Fibroblast of peridontal ligament (primary cell): Measurements from ENCODE around the gene SNCA.

Experiments used
- DNase-seq: peaks from one replicate; pipeline ENCODE4 v3.0.0-alpha.2; 2010; ENCODE audit errors: extremely low read depth

The SNCA gene

GRCh38 chr4:89707467-89707866 lies 129.5 kb downstream of the SNCA start:
- no peak for DNase-seq

- peak; percentile 34 for DNase-seq
Observed at GRCh38 chr4:89704651-89705395, 132.1 kb downstream of the SNCA start.

GRCh38 chr4:89703829-89704590 lies 133.0 kb downstream of the SNCA start:
- DNase-seq: no peak

GRCh38 chr4:89700766-89701423 lies 136.1 kb downstream of the SNCA start:
- DNase-seq: no peak

- DNase-seq: no peak
Observed at GRCh38 chr4:89685690-89686089, 151.3 kb downstream of the SNCA start.

GRCh38 chr4:89685277-89685676 lies 151.7 kb downstream of the SNCA start:
- DNase-seq: no peak

GRCh38 chr4:89684536-89684935 lies 152.4 kb downstream of the SNCA start:
- no peak for DNase-seq

- DNase-seq: no peak
Observed at GRCh38 chr4:89682808-89683207, 154.2 kb downstream of the SNCA start.

- no peak for DNase-seq
Observed at GRCh38 chr4:89681671-89682070, 155.3 kb downstream of the SNCA start.

GRCh38 chr4:89681219-89681618 lies 155.7 kb downstream of the SNCA start:
- DNase-seq: no peak

- no peak for DNase-seq
Observed at GRCh38 chr4:89674876-89675459, 162.0 kb downstream of the SNCA start.
